Gastrocnemius medialis (tissue), 4 donors: Measurements from ENCODE around the gene IL1A.

Experiments
- CTCF ChIP-seq, 5 experiments: fragments of 450-650 bp in 3 of 5; fragments of 200-600 bp in 2 of 5; sonication (generic) in 2 of 5; IDR thresholded peaks in 4 of 5; conservative IDR thresholded peaks in 1 of 5; 1 replicate in 4 of 5; 2 replicates in 1 of 5; pipeline ENCODE4 v1.5.1; 2016 to 2019; ENCODE audit warnings: antibody characterized with exemption in 5 of 5, mild to moderate bottlenecking in 3 of 5, moderate library complexity in 3 of 5
- POLR2A ChIP-seq, 2 donors: fragments of 450-650 bp; IDR thresholded peaks; one replicate each; pipeline ENCODE4 v1.6.1; 2017; ENCODE audit warnings: antibody characterized with exemption in 2 of 2, mild to moderate bottlenecking in 2 of 2, moderate library complexity in 2 of 2

GRCh38 chr2:112772322-112772721 lies 12.0 kb downstream of the IL1A start:
- no peak for TF ChIP-seq POLR2A (IDR thresholded peaks at IDR 0.05)
- no peak for TF ChIP-seq CTCF (IDR thresholded peaks at IDR 0.05 in 4 of 5, conservative IDR thresholded peaks at IDR 0.05 in 1 of 5)
